GM21717 (cell line): ENCODE measurements around the gene ACAD9.
"Not testable (repeated sequence)": the region's sequence is repeated elsewhere in the genome, so short reads cannot be mapped to it uniquely, and the experiment has no call there.

Source experiments
- ATAC-seq: cut with Tn5 transposase; IDR thresholded peaks from one replicate; pipeline ENCODE4 v1.9.1; 2021; ENCODE audit warnings: mild to moderate bottlenecking, moderate library complexity; ENCODE audit not compliant: unreplicated experiment

Gene ACAD9

DNA sequence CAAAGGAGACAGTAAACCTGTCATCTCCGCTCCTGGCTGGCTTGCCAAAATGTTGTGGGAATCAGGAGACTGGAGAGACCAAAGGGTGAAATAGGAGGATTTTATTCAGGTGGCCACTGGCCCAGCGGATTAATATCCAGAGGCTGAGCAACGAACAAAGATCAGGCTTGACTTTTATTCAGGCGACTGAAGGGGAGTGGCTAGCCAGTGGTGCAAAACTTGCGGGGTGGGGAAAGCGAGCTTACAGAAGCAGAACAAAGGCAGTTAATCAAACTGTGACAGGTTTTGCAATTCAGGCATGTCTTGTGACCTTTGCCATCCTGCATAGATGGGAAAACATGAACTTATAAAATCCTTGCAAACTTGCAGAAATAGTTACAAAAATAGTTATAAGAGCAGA is 19.8 kb upstream of the ACAD9 start:
- ATAC-seq: no peak

- no peak for ATAC-seq
Measured at GRCh38 chr3:128861491-128861890, 17.9 kb upstream of the ACAD9 start.

- no peak for ATAC-seq
Measured at GRCh38 chr3:128863560-128863959, 15.9 kb upstream of the ACAD9 start.

- no peak for ATAC-seq
Measured at GRCh38 chr3:128864351-128864811, 15.0 kb upstream of the ACAD9 start.

DNA sequence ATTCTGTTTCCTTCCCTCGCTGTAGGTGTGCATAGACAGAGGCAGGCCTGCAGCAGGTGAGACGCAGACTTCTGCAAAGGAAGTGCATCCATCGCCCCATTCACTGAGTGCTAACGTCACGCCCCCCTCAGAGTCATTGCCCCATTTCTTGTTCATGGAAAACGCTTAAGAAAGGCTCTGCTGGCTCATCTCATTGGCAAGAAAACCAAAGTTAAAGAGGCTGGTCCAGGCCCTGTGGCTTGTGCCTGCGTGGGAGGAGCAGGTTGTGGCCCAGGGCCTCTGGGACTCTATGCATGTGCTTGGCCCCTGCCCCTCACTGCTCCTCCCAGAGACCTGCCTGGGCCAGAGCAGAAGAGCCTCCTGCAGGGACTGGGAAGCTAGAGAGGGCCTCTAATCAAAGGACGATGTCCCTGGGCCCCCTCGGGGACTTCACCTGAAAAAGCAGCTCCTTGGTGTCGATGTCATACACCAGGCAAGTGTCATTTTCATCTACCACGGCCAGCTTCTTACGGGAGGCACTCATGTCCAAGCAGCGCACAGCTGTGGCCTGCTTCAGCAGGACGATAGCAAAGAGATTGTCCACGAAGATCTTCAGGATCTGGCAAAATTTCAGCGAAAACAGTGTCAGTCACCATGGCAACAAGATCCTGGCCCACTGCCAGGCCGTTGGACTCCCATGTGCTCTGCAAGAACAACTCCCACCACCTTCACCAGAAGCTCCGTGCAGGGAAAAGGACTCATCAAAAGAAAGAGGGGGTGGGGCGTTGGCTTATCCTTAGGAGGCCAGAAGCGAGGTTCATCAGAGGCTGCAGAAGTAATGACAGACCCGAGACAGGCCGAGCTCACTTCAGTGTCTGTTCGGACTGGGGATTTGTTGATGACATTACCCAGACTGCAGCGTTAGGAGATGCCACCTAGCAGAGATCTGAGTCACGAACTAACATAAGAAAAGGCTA is 14.3 kb upstream of the ACAD9 start:
- ATAC-seq: not testable (repeated sequence)

- no peak for ATAC-seq
Measured at GRCh38 chr3:128867200-128868125, 12.0 kb upstream of the ACAD9 start.

DNA sequence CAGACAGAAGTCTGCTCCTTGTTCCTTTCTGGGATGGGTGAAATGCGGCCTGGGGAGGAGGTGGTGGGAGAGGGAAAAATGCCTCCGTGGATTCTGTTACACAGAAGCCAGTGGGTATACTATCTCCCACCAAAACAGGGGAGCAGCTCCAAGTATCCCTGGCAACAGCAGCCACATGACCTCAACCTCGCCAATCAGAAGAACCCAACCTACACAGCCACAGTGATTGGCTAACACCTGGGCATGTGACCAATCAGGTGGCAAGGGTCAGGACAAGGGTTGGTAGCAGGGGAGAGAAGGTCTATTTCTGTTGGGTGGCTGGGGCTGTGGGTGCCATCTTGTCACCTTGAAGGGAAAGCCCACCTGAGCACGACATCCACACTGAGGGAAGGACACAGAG is 9.1 kb upstream of the ACAD9 start:
- no peak for ATAC-seq

DNA sequence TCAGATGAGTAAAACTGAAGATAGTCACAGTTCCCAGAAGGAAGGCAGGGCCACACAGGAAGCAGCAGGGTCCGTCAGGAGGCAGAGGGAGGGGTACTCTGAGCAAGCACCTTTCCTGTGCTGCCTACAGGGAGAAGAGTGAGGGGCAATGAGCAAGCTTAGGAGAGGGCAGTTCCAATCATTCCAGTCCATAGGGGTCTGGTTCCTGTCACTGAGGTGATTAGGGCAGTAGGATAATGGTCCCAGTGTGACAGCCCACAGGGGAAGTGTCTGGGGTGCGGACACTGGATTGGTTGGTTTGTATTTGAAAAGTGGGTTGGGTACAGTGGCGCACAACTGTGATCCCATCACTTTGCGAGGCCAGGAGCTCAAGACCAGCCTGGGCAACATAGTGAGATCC is 7.1 kb upstream of the ACAD9 start:
- ATAC-seq: no peak

DNA sequence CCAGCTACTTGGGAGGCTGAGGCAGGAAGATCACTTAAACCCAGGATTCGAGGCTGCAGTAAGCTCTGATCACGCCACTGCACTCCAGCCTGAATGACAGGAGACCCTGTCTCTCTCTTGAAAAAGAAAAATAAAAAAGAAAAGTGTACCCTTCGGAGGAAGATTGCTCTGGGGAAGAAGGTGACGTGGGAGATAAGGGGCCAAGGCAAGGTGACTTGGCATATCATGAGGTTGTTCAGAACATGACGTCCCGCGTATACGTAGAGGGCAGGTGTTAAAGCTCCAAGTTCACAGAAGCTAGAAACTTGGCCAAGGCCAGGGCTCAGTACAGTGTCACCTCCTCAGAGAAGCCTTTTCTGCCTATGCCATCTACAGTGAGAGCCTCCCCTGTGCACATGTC is 6.7 kb upstream of the ACAD9 start:
- ATAC-seq: no peak

GRCh38 chr3:128873244-128874022 is 6.0 kb upstream of the ACAD9 start:
- ATAC-seq: no peak

GRCh38 chr3:128874481-128875180 is 4.8 kb upstream of the ACAD9 start:
- no peak for ATAC-seq

GRCh38 chr3:128875556-128876120 is 3.8 kb upstream of the ACAD9 start:
- no peak for ATAC-seq

GRCh38 chr3:128878011-128878457 is 1.4 kb upstream of the ACAD9 start:
- ATAC-seq: no peak

DNA sequence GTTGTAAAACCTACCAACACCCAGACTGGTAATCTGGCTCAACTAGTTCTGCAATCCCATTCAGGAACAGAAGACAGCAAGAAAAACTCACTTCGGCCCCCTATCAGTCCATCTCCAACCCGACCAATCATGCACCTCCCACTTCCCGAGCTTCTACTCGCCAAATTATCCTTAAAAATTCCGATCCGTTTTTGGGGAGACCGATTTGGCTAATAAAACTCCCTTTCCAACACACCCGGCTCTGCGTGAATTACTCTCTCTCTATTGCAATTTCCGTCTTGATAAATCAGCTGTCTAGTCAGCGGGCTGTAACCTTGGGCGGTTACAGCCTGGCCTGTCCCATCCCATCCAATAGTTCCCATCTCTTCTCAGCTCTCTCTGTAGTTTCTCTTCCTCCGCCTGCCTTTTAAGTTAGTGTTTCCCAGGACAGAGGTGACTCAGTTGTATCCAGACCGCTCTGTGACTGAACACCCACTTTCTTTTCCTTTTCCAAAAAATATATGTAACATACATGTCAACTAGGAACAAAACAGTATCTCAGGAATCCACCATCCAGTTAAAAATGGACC is 780 bp upstream of the ACAD9 start:
- ATAC-seq: peak; percentile 8

DNA sequence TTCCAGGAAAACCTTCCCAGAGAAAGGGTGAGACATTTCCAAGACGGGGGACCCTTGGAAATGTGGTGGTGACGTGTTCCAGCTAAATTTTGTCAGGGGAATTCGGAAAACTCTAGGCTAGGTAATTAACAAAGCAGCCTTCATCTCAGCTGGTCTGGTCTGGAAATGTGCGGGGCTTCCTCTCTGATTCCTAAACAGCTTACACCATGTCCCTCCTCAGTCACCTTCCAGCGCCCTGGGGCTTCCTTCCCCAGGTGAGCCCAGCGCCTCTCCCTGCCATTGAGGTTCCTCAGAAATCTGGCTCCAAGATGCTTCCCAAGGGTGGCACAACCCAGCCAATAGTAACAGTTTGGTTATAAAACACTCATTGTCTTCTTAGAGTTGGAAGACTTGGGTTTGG is 571 bp downstream of the ACAD9 start:
- no peak for ATAC-seq

DNA sequence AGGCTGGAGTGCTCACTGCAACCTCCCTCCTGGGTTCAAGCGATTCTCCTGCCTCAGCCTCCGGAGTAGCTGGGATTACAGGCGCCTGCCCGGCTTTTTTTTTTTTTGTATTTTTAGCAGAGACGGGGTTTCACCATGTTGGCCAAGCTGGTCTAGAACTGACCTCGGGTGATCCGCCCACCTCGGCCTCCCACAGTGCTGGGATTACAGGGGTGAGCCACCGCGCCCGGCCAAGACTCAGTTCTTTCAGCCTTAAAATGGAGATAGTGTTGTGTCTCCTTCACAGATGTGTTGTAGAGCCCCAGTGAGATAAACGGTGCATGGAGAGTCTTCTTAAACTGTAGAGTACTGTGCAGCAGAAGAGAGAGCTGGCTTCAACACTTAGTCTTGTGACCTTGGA is 1.0 kb downstream of the ACAD9 start:
- ATAC-seq: not testable (repeated sequence)

DNA sequence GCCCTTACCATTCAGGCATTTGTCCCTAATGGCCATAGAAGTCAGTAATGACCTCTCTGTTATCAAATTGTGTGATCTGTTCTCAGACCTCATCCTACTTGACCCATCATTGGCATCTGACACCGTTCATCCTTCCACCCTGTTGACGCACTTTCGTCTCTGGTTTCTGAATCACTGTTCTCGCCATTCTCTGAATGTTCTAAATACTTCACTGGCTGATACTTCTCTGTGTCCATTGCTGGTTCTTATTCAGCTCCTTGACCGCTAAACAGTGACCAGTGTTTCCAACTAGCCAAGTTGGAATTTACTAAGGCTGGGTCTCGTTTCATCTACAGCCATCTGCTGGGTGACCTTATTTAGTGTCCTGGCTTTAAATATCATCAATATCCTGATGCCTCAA is 2.2 kb downstream of the ACAD9 start:
- no peak for ATAC-seq

DNA sequence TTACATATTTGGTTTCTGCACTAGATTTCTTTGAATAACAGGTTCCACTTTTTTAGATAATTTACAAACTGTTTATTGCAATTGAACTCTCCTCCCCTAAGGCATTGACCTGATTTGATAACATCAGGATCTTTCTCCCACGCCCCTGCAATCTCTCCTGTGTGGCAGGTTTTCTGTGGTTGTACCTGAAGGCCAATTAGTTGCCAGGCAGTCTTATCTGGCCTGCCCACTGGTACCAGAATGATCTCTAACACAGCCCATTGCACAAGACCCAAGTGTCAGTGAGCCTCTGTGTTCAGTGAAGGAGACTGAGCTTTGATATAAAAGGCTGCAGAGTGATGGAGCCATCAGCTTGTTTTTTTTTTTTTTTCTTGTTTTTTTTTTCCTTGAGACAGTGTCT is 3.3 kb downstream of the ACAD9 start:
- ATAC-seq: no peak

GRCh38 chr3:128884992-128885391 is 5.6 kb downstream of the ACAD9 start:
- ATAC-seq: no peak
